ENCODE data around the gene DOC2A.

The DOC2A gene

GRCh38 chr16:29989111-29989858 is 21.5 kb downstream of the DOC2A start:
- no peak for DNase-seq (ENCODE audit: low read depth)

GRCh38 chr16:29988346-29989075 is 22.3 kb downstream of the DOC2A start:
- DNase-seq (ENCODE audit: low read depth) = no peak

- no peak for DNase-seq (ENCODE audit: low read depth)
Measured at GRCh38 chr16:29987371-29988085, 23.3 kb downstream of the DOC2A start.

DNA sequence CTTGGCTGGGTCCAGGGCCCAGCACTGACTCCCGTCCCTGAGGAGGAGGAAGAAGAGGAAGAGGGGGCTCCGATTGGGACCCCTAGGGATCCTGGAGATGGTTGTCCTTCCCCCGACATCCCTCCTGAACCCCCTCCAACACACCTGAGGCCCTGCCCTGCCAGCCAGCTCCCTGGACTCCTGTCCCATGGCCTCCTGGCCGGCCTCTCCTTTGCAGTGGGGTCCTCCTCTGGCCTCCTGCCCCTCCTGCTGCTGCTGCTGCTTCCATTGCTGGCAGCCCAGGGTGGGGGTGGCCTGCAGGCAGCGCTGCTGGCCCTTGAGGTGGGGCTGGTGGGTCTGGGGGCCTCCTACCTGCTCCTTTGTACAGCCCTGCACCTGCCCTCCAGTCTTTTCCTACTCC is 23.9 kb downstream of the DOC2A start:
- no peak for DNase-seq (ENCODE audit: low read depth)

DNA sequence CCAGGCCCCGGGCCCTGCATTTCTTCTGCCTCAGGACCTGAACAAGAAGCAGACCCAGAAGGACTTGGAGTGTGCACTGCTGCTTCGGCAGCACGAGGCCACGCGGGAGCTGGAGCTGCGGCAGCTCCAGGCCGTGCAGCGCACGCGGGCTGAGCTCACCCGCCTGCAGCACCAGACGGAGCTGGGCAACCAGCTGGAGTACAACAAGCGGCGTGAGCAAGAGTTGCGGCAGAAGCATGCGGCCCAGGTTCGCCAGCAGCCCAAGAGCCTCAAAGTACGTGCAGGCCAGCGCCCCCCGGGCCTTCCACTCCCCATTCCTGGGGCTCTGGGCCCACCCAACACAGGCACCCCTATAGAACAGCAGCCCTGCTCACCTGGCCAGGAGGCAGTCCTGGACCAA is 24.6 kb downstream of the DOC2A start:
- no peak for DNase-seq (ENCODE audit: low read depth)

DNA sequence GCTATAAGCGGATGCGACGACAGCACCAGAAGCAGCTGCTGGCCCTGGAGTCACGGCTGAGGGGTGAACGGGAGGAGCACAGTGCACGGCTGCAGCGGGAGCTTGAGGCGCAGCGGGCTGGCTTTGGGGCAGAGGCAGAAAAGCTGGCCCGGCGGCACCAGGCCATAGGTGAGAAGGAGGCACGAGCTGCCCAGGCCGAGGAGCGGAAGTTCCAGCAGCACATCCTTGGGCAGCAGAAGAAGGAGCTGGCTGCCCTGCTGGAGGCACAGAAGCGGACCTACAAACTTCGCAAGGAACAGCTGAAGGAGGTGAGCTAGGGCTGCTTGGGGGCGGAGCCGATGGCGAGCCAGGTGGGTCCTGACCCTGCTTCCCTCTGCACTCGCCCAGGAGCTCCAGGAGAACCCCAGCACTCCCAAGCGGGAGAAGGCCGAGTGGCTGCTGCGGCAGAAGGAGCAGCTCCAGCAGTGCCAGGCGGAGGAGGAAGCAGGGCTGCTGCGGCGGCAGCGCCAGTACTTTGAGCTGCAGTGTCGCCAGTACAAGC is 25.5 kb downstream of the DOC2A start:
- DNase-seq (ENCODE audit: low read depth) = no peak

DNA sequence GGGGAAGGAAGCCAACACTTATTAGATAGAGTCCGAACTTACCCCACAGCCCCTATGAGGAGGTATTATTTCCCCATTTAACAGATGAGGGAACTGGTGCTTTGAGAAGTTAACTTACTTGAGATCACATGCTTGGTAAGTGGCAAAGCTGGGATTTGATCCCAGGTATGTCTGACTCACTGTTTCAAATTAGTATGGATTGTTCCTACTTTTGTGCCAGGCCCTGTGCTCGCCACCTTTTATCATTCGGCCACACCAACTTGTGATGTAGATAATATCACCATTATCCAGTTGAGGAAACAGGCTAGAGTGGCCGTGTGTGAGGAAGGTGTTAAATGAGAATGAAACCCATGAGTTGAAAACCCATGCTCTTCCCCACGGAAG is 26.1 kb downstream of the DOC2A start:
- no peak for DNase-seq (ENCODE audit: low read depth)

DNA sequence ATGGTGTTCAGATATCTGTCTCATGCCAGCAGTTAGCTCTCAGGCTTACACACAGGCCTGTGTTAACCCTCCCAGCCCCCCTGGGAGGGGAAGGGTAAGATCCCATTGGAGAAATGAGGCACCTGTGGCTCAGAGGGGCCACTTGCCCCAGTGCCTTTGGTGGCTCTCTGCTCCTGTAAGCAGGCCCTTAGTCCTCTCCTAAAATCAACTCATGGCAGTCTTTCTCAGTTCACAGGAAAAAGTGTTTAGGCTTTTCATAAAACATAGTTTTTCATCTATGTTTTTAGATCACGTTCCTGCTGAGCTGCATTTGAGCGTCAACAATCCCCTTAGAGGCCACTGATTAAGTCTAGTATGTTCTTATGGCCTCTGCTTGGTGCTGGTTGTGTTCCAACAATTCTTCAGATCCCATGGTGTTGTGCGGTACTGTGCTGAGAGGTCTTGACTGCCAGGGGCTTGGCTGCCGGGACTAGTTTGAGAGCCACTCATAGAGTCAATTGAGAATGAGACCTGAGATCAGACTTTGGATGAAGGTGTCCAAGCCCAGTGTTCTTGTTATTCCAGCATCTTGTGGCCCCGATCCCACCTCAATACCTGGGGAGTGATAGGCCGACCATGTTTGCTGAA is 26.6 kb downstream of the DOC2A start:
- no peak for DNase-seq (ENCODE audit: low read depth)

DNA sequence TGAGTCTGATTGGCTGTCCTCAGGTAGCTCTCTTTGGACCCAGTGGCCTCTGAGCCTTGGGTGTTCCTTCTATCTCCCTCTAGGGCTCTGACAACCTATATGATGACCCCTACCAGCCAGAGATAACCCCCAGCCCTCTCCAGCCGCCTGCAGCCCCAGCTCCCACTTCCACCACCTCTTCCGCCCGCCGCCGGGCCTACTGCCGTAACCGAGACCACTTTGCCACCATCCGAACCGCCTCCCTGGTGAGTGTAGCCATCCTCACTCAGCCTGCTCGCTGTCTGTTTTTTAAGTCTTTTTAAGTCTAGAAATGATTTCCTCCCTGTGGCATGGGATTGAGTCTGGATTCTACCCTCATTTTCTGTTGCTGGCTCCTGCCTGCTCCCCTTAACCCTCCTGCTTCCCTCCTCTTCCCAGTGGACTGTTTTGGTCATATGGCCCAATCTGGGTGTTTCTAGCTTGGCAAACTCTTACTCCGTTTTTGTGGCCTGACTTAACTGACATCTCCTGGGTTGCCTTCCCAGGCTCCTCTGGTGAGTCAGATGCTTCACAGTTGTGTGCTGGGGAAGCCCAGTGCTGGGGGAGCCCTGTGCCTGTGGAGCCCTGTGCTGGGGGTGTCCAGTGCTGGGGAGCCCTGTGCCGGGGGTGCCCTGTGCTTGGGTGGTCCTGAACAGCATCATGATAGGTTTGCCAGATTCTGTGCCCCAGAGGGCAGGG is 27.2 kb downstream of the DOC2A start:
- no peak for DNase-seq (ENCODE audit: low read depth)

DNA sequence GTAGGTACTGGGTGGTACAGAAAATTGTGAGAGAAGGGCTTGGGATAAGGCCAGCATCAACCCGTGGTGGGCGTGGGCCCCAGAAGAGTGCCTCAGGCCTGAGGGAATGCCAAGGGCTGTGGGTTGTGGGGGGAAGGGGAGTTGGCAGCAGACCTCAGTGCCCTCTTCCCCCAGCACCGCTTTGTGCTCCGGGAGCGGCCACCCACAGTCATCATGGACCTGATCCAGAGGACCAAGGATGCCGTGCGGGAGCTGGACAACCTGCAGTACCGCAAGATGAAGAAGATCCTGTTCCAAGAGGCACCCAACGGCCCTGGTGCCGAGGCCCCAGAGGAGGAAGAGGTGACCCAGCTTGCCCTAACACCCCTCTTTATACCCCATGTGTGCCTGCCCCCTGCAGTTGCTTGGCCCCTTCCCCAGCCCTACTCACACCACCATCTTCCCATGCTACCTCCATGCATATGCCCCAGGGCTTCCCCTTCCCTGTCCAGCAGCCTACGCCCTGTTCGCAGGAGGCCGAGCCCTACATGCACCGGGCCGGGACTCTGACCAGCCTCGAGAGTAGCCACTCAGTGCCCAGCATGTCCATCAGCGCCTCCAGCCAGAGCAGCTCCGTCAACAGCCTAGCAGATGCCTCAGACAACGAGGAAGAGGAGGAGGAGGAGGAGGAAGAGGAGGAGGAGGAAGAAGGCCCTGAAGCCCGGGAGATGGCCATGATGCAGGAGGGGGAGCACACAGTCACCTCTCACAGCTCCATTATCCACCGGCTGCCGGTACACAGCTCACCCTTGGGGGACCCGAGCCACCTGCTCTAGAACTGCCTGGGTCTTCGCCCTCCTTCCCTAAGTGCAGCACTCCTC is 28.0 kb downstream of the DOC2A start:
- no peak for DNase-seq (ENCODE audit: low read depth)

GRCh38 chr16:29978564-29979270 is 32.1 kb downstream of the DOC2A start:
- no peak for DNase-seq (ENCODE audit: low read depth)

GRCh38 chr16:29978081-29978480 is 32.7 kb downstream of the DOC2A start:
- no peak for DNase-seq (ENCODE audit: low read depth)

DNA sequence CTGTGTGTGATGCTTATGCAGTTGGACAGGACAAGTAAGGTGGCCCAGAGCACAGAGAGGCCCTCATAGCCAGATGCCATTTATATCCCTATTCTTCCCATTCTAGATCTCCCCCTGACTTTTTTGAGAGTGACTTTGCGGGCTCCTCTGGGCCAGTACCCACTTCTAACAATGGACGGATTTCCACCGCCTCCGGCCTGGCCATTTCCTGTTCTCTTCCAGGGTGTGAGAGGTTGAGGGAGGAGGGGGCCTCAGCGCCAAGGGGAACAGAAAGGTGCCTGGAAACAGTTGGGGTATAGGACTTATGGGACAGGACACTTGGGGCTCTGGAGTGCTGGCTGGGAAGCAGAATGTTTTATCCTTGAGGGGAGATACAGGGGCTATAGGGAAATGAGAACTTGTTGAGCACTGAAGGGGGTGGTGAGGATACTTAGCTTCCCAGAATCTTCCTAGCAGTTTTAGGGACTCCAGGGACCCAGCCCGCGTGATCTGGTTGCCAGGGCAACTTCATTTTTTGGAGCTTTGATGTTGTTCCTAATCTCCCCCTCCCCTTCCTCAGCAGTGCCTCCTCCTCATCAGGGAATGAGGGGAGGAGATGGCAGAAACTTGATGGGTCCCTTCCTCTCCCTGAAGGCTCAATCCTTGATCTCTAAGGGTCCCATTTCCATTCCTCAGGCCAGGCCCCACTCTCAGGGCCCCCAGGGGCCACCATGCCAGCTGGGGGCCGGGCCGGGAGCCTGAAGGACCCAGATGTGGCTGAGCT is 33.6 kb downstream of the DOC2A start:
- no peak for DNase-seq (ENCODE audit: low read depth)

GRCh38 chr16:29975811-29976511 is 34.9 kb downstream of the DOC2A start:
- DNase-seq (ENCODE audit: low read depth) = no peak

DNA sequence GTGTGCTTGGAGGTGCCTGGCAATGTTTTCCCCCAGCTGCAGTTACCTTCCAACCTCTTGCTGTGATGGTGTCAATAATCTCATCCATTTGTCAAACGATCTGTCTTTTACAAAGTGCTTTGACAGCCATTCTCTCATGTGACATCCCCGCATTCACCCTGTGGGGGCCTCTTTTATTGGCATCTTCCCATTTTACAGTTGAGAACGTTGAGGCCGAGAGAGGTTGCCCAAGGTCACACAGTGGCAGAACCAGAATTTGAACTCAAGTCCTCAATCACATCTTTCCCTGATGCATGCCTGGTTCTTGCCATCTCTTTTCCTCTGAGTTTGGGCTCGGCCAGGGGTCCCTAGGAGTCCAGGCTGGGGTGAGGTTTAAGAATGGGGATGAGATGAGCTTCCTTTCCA is 35.7 kb downstream of the DOC2A start:
- no peak for DNase-seq (ENCODE audit: low read depth)

GRCh38 chr16:29974291-29975133 is 36.3 kb downstream of the DOC2A start:
- peak; percentile 30 for DNase-seq (ENCODE audit: low read depth)

GRCh38 chr16:29973384-29974246 is 37.2 kb downstream of the DOC2A start, which contains the start of gene TAOK2:
Gene TAOK2, plus strand, starts transcription at chr16:29973868. Its CDS starts 3,905 bp downstream, at chr16:29977773.
- peak; percentile 99 for DNase-seq (ENCODE audit: low read depth)

Measured in EH (cell line).